Endothelial cell of umbilical vein (primary cell): ENCODE results near the gene NIPA2. TPM values are rescaled to one million over a fixed set of nuclear protein-coding genes. Genes with fewer than 3 reads are reported as not detected.

Experiments used
- BruUV-seq: library from RNA; stranded (reverse); fragments of 400-500 nt; replicated peaks from 2 replicates; lab custom pipeline; 2021; lab: Mats Ljungman, UMichigan
- CTCF ChIA-PET: fragments of 300-600, 350-600 bp; sonication (Branson Sonifier 250); formaldehyde crosslinking; loops from one replicate; lab custom pipeline; 2021; ENCODE audit warnings: antibody characterized with exemption, inconsistent platforms; lab: Charles Lee
- POLR2A ChIA-PET: fragments of 300-600, 350-600 bp; sonication (Branson Sonifier 250); formaldehyde crosslinking; loops from one replicate; lab custom pipeline; 2021; ENCODE audit warnings: antibody characterized with exemption, inconsistent platforms; lab: Charles Lee
- DNase-seq: peaks from one replicate; pipeline ENCODE4 v3.0.0-alpha.2; 2011; ENCODE audit warnings: low read depth, low spot score
- FAIRE-seq: peaks from 2 replicates; lab custom pipeline; 2011; peaks lifted over from hg19 to GRCh38; lab: Jason Lieb, UNC
- H2AFZ ChIP-seq: 2 replicates; pipeline ENCODE4 v1.6.0; 2012; ENCODE audit warnings: low read depth, low read length, control low read depth, inconsistent platforms
- H3K27ac ChIP-seq: 2 replicates; pipeline ENCODE4 v1.5.1; 2011; ENCODE audit warnings: low read depth, mild to moderate bottlenecking, control low read depth, low read length, moderate library complexity; ENCODE audit not compliant: insufficient read depth
- H3K27me3 ChIP-seq, 2 experiments: 2 replicates each; pipeline versions ENCODE4 v1.6.0 to v1.6.1; 2011; ENCODE audit warnings: low read length in 2 of 2, mixed read lengths in 1 of 2; ENCODE audit not compliant: control insufficient read depth in 2 of 2, insufficient read depth in 2 of 2
- H3K36me3 ChIP-seq, 2 experiments: 2 replicates in 1 of 2; 3 replicates in 1 of 2; pipeline ENCODE4 v1.5.1; 2011; ENCODE audit warnings: low read length in 2 of 2, mild to moderate bottlenecking in 1 of 2, moderate library complexity in 1 of 2; ENCODE audit not compliant: control insufficient read depth in 2 of 2, insufficient read depth in 2 of 2; ENCODE audit errors: extremely low read depth in 1 of 2
- H3K4me1 ChIP-seq: 3 replicates; pipeline ENCODE4 v1.5.1; 2011; ENCODE audit warnings: mild to moderate bottlenecking, low read length; ENCODE audit not compliant: control insufficient read depth, insufficient read depth; ENCODE audit errors: extremely low read depth
- H3K4me2 ChIP-seq: 2 replicates; pipeline ENCODE4 v1.6.1; 2011; ENCODE audit warnings: low read length, control low read depth, mixed read lengths; ENCODE audit not compliant: insufficient read depth
- H3K4me3 ChIP-seq, 3 experiments: fragments of 200-600 bp in 1 of 3; sonication (generic), shearing (Covaris generic) in 1 of 3; replicated peaks in 1 of 3; 2 replicates each; pipeline ENCODE4 v1.5.1; 2011 to 2016; ENCODE audit warnings: control low read depth in 3 of 3, low read length in 3 of 3, mild to moderate bottlenecking in 2 of 3, inconsistent platforms in 1 of 3, low read depth in 1 of 3, moderate library complexity in 1 of 3; ENCODE audit not compliant: insufficient read depth in 1 of 3
- H3K79me2 ChIP-seq: 2 replicates; pipeline ENCODE4 v1.6.0; 2012; ENCODE audit warnings: low read length, inconsistent platforms; ENCODE audit not compliant: control insufficient read depth, insufficient read depth
- H3K9ac ChIP-seq: replicated peaks from 2 replicates; pipeline ENCODE3; 2011; ENCODE audit warnings: low read length, control low read depth; ENCODE audit not compliant: insufficient read depth; ENCODE audit errors: extremely low read depth
- H3K9me1 ChIP-seq: replicated peaks from 3 replicates; pipeline ENCODE4 v1.6.0; 2011; ENCODE audit warnings: mild to moderate bottlenecking, low read length; ENCODE audit not compliant: control insufficient read depth, insufficient read depth; ENCODE audit errors: extremely low read depth
- H3K9me3 ChIP-seq: replicated peaks from 2 replicates; pipeline ENCODE4 v1.5.1; 2012; ENCODE audit warnings: low read length, inconsistent platforms; ENCODE audit not compliant: control insufficient read depth, insufficient read depth
- H4K20me1 ChIP-seq: replicated peaks from 2 replicates; pipeline ENCODE3; 2011; ENCODE audit warnings: mild to moderate bottlenecking, low read length; ENCODE audit not compliant: control insufficient read depth, insufficient read depth; ENCODE audit errors: extremely low read depth
- EZH2 ChIP-seq: IDR thresholded peaks from 2 replicates; pipeline ENCODE4 v1.6.1; 2012; ENCODE audit warnings: borderline replicate concordance, low read depth, mild to moderate bottlenecking, moderate library complexity, low read length, inconsistent platforms; ENCODE audit not compliant: severe bottlenecking
- FOS ChIP-seq: IDR thresholded peaks from 2 replicates; pipeline ENCODE4 v1.6.1; 2011; ENCODE audit warnings: mild to moderate bottlenecking, low read length, moderate library complexity, borderline replicate concordance; ENCODE audit not compliant: insufficient read depth
- GATA2 ChIP-seq: IDR thresholded peaks from 2 replicates; pipeline ENCODE4 v1.7.0; 2011; ENCODE audit warnings: low read depth, mild to moderate bottlenecking, moderate library complexity, mixed read lengths, low read length; ENCODE audit not compliant: insufficient read length, insufficient read depth
- JUN ChIP-seq: IDR thresholded peaks from 2 replicates; pipeline ENCODE4 v1.6.1; 2011; ENCODE audit warnings: borderline replicate concordance, low read depth; ENCODE audit not compliant: insufficient read length, insufficient read depth
- MYC ChIP-seq: IDR thresholded peaks from one replicate; pipeline ENCODE4 v1.6.1; 2011; ENCODE audit warnings: mild to moderate bottlenecking, low read depth, low read length
- POLR2A ChIP-seq: IDR thresholded peaks from 2 replicates; pipeline ENCODE4 v1.6.1; 2012; ENCODE audit warnings: low read depth, mild to moderate bottlenecking, control low read depth, low read length
- POLR2AphosphoS5 ChIP-seq: IDR thresholded peaks from 2 replicates; pipeline ENCODE4 v1.6.1; 2012; ENCODE audit warnings: low read depth, mild to moderate bottlenecking, control low read depth, low read length, moderate library complexity; ENCODE audit not compliant: insufficient read depth
- dilution Hi-C: fragments of 300-500 bp; cut with MboI; formaldehyde crosslinking; loops from one replicate; pipeline ENCODE4 v1.15.0; 2019; ENCODE audit warnings: low sequenced_read_pairs; ENCODE audit not compliant: extremely low pct_ligation_motif_present
- intact Hi-C: fragments of 100-400 bp; cut with micrococcal nuclease; formaldehyde crosslinking; loops from one replicate; pipeline ENCODE4 v1.10.0; 2022
- polyA plus RNA-seq, 4 experiments: library from polyadenylated mRNA; depleted of rRNA in 3 of 4; stranded (reverse) in 3 of 4; unstranded in 1 of 4; fragments of >200 nt; gene quantifications; 2 replicates each; pipeline versions ENCODE4 v1.2.1 to v1.2.3, GENCODE V29; 2011 to 2012; ENCODE audit warnings: missing spikeins in 1 of 4
- total RNA-seq: library from RNA; stranded (reverse); gene quantifications from 2 replicates; pipeline ENCODE4 v1.2.3, GENCODE V29; 2021
- TF ChIP-seq, protein P1 (sequence below), 2 donors: IDR thresholded peaks; 1 replicate in 1 of 2; 2 replicates in 1 of 2; pipeline ENCODE4 v1.5.1; 2011; ENCODE audit warnings: low read length in 2 of 2, mild to moderate bottlenecking in 2 of 2, moderate library complexity in 2 of 2, control low read depth in 1 of 2, inconsistent platforms in 1 of 2, low read depth in 1 of 2; ENCODE audit not compliant: insufficient read depth in 1 of 2; ENCODE audit errors: extremely low read depth in 1 of 2
- TF ChIP-seq, protein P2 (sequence below): IDR thresholded peaks from 2 replicates; pipeline ENCODE4 v1.6.1; 2011; ENCODE audit not compliant: insufficient read depth, insufficient read length

The NIPA2 gene
- total and polyA plus RNA-seq, 2 donors (not counting 3 experiments of a cell fraction or from before 2014, with no cell fraction given): 55.2 to 75.7 TPM

DNA sequence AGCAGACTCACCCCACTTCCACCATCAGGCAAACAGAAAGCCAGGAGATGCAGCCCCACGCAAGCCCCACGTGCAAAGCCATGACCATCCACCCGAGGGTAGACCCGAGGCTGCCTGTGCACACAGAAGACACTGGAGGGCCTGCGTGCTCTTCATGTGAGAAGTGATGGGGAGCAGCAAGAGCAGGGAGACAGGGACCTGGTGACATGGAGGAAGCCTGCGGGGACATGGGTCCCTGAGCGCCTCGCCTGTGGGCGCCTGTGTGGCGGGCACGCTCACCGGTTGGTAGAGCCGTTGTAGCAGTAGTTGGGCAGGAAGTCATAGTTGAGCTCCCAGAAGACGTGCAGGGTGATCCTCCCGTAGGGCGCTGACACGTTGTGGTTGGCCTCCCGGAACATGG is 65.0 kb downstream of the NIPA2 start:
- Histone ChIP-seq H3K4me3 (no peak overlapping the region), H3K4me2 (no peak overlapping the region), H3K9me3 (no peaks in the 10 kb centered on the region), H4K20me1 (no peaks in the 10 kb centered on the region), H3K4me1 (no peaks in the 10 kb centered on the region), H3K36me3 (peaks cover 9 to 20% of the 10 kb centered on the region in 2 experiments), H2AFZ (no peak overlapping the region), H3K27me3 (no peaks in the 10 kb centered on the region), H3K9me1 (no peaks in the 10 kb centered on the region), H3K9ac (no peak overlapping the region), H3K79me2 (no peaks in the 10 kb centered on the region), H3K27ac (no peak overlapping the region)
- no peak for DNase-seq
- dilution Hi-C loops: no loop called here
- BruUV-seq: no TSS peak
- TF ChIP-seq FOS (no peak), EZH2 (no peak), JUN (no peak), MYC (no peak), GATA2 (no peak), POLR2A (no peak), POLR2AphosphoS5 (no peak)
- TF ChIP-seq, protein P1, sequence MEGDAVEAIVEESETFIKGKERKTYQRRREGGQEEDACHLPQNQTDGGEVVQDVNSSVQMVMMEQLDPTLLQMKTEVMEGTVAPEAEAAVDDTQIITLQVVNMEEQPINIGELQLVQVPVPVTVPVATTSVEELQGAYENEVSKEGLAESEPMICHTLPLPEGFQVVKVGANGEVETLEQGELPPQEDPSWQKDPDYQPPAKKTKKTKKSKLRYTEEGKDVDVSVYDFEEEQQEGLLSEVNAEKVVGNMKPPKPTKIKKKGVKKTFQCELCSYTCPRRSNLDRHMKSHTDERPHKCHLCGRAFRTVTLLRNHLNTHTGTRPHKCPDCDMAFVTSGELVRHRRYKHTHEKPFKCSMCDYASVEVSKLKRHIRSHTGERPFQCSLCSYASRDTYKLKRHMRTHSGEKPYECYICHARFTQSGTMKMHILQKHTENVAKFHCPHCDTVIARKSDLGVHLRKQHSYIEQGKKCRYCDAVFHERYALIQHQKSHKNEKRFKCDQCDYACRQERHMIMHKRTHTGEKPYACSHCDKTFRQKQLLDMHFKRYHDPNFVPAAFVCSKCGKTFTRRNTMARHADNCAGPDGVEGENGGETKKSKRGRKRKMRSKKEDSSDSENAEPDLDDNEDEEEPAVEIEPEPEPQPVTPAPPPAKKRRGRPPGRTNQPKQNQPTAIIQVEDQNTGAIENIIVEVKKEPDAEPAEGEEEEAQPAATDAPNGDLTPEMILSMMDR (IDR thresholded peaks at IDR 0.05; ENCODE audit: extremely low read depth in 1 of 2, insufficient read depth in 1 of 2, low read depth in 1 of 2, low read length in 2 of 2): no peak
- TF ChIP-seq, protein P2, sequence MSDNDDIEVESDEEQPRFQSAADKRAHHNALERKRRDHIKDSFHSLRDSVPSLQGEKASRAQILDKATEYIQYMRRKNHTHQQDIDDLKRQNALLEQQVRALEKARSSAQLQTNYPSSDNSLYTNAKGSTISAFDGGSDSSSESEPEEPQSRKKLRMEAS: no peak
- no peak for FAIRE-seq
- ChIA-PET POLR2A (no interaction called here), CTCF (no interaction called here)
- intact Hi-C loops: no loop called here
